GM21786 (cell line): ENCODE measurements around the gene IFRD2.
"Not testable (repeated sequence)": the region's sequence is repeated elsewhere in the genome, so short reads cannot be mapped to it uniquely, and the experiment has no call there.

Experiments
- ATAC-seq: cut with Tn5 transposase; IDR thresholded peaks from one replicate; pipeline ENCODE4 v1.9.1; 2021; ENCODE audit not compliant: unreplicated experiment

IFRD2 gene

GRCh38 chr3:50268703-50269451 lies 23.4 kb downstream of the IFRD2 start, which contains the start of gene SEMA3B:
SEMA3B (plus strand) TSS chr3:50269147; CDS start chr3:50269241, 94 bp downstream.
- ATAC-seq, result no peak

- no peak for ATAC-seq
Observed at GRCh38 chr3:50268276-50268675, 24.0 kb downstream of the IFRD2 start.

- ATAC-seq, result no peak
Observed at GRCh38 chr3:50267280-50267913, 24.8 kb downstream of the IFRD2 start.

GRCh38 chr3:50266836-50267235 lies 25.4 kb downstream of the IFRD2 start:
- ATAC-seq, result no peak

GRCh38 chr3:50266017-50266416 lies 26.2 kb downstream of the IFRD2 start:
- ATAC-seq, result no peak

- ATAC-seq, result no peak
Observed at GRCh38 chr3:50265571-50265970, 26.7 kb downstream of the IFRD2 start.

- ATAC-seq, result no peak
Observed at GRCh38 chr3:50264964-50265485, 27.2 kb downstream of the IFRD2 start.

GRCh38 chr3:50264383-50264963 lies 27.8 kb downstream of the IFRD2 start:
- no peak for ATAC-seq

- ATAC-seq, result no peak
Observed at GRCh38 chr3:50263478-50264382, 28.5 kb downstream of the IFRD2 start.

GRCh38 chr3:50262778-50263177 lies 29.5 kb downstream of the IFRD2 start:
- no peak for ATAC-seq

- not testable (repeated sequence) for ATAC-seq
Observed at GRCh38 chr3:50262200-50262599, 30.0 kb downstream of the IFRD2 start.

GRCh38 chr3:50261505-50261904 lies 30.7 kb downstream of the IFRD2 start:
- ATAC-seq, result no peak

GRCh38 chr3:50260942-50261441 lies 31.2 kb downstream of the IFRD2 start:
- no peak for ATAC-seq

- ATAC-seq, result peak; percentile 88
Observed at GRCh38 chr3:50260027-50260941, 31.9 kb downstream of the IFRD2 start.

GRCh38 chr3:50259432-50260026 lies 32.7 kb downstream of the IFRD2 start:
- ATAC-seq, result peak; percentile 16

- ATAC-seq, result no peak
Observed at GRCh38 chr3:50258979-50259378, 33.2 kb downstream of the IFRD2 start.

- ATAC-seq, result no peak
Observed at GRCh38 chr3:50258029-50258680, 34.1 kb downstream of the IFRD2 start.

GRCh38 chr3:50256978-50257890 lies 35.0 kb downstream of the IFRD2 start:
- no peak for ATAC-seq
